Neural cell (in vitro differentiated cells): ENCODE measurements around the gene KHSRP. TPM values are rescaled to one million over a fixed set of nuclear protein-coding genes. Genes with fewer than 3 reads are reported as not detected.

ENCODE experiments used
- H2AFZ ChIP-seq: fragments of 200-600, 300-800 bp; sonication (generic), shearing (Covaris generic); 2 replicates; pipeline ENCODE4 v1.6.0; 2014; ENCODE audit warnings: low read depth, mild to moderate bottlenecking, antibody characterized with exemption, low read length, moderate library complexity
- H3F3A ChIP-seq: fragments of 200-600 bp; shearing (Covaris generic); 2 replicates; pipeline ENCODE4 v1.6.1; 2016; ENCODE audit warnings: mild to moderate bottlenecking, moderate library complexity, mixed read lengths, antibody characterized with exemption, low read length; ENCODE audit not compliant: insufficient read depth, poor library complexity, severe bottlenecking
- H3K27ac ChIP-seq: fragments of 200-600, 300-800 bp; sonication (generic), shearing (Covaris generic); 2 replicates; pipeline ENCODE4 v1.5.1; 2014; ENCODE audit warnings: mild to moderate bottlenecking, low read length, moderate library complexity
- H3K27me3 ChIP-seq: fragments of 300-800, 200-600 bp; sonication (generic), shearing (Covaris generic); 2 replicates; pipeline ENCODE4 v1.6.0; 2014; ENCODE audit warnings: mild to moderate bottlenecking, low read depth, low read length, moderate library complexity; ENCODE audit not compliant: insufficient read depth
- H3K36me3 ChIP-seq: fragments of 300-800, 200-600 bp; sonication (generic), shearing (Covaris generic); 2 replicates; pipeline ENCODE4 v1.5.1; 2014; ENCODE audit warnings: mild to moderate bottlenecking, antibody characterized with exemption, low read length, moderate library complexity; ENCODE audit not compliant: insufficient read depth
- H3K4me2 ChIP-seq: fragments of 300-800, 200-600 bp; sonication (generic), shearing (Covaris generic); 2 replicates; pipeline ENCODE4 v1.6.0; 2014; ENCODE audit warnings: mild to moderate bottlenecking, low read length
- H3K4me3 ChIP-seq: fragments of 300-800, 200-600 bp; sonication (generic), shearing (Covaris generic); 2 replicates; pipeline ENCODE4 v1.5.1; 2014; ENCODE audit warnings: mild to moderate bottlenecking, low read length, moderate library complexity
- H3K79me2 ChIP-seq: fragments of 200-600 bp; shearing (Covaris generic); replicated peaks from 2 replicates; pipeline ENCODE4 v1.6.0; 2014; ENCODE audit warnings: mild to moderate bottlenecking, low read length, moderate library complexity; ENCODE audit not compliant: insufficient read depth
- H3K9ac ChIP-seq: fragments of 300-800, 200-600 bp; sonication (generic), shearing (Covaris generic); 2 replicates; pipeline ENCODE4 v1.6.1; 2016; ENCODE audit warnings: mild to moderate bottlenecking, low read length, mixed read lengths
- H3K9me2 ChIP-seq: fragments of 200-600 bp; shearing (Covaris generic); 2 replicates; pipeline ENCODE4 v1.6.1; 2016; ENCODE audit warnings: mild to moderate bottlenecking, low read length, mixed read lengths; ENCODE audit not compliant: insufficient read depth
- H3K9me3 ChIP-seq: fragments of 200-600, 300-800 bp; sonication (generic), shearing (Covaris generic); 2 replicates; pipeline ENCODE4 v1.6.1; 2016; ENCODE audit warnings: mild to moderate bottlenecking, mixed run types, low read length, moderate library complexity, mixed read lengths
- H4K20me1 ChIP-seq: fragments of 200-600 bp; shearing (Covaris generic); 2 replicates; pipeline ENCODE4 v1.6.1; 2016; ENCODE audit warnings: mild to moderate bottlenecking, mixed run types; ENCODE audit not compliant: insufficient read depth
- EP300 ChIP-seq: fragments of 450-650 bp; conservative IDR thresholded peaks from 2 replicates; pipeline ENCODE4 v1.6.1; 2014; ENCODE audit warnings: antibody characterized with exemption, mild to moderate bottlenecking, moderate library complexity; ENCODE audit not compliant: poor library complexity, severe bottlenecking
- EZH2 ChIP-seq: fragments of 200-600, 300-800 bp; shearing (Covaris generic), sonication (generic); IDR thresholded peaks from 2 replicates; pipeline ENCODE4 v1.6.1; 2014; ENCODE audit warnings: antibody characterized with exemption, low read length, borderline replicate concordance, mild to moderate bottlenecking; ENCODE audit not compliant: insufficient read depth, poor library complexity, severe bottlenecking
- MXI1 ChIP-seq: fragments of 450-650 bp; conservative IDR thresholded peaks from 2 replicates; pipeline ENCODE4 v1.6.1; 2014; ENCODE audit warnings: antibody characterized with exemption, mild to moderate bottlenecking; ENCODE audit not compliant: poor library complexity, severe bottlenecking
- POLR2AphosphoS5 ChIP-seq: IDR thresholded peaks from 2 replicates; pipeline ENCODE4 v1.6.1; 2012
- RAD21 ChIP-seq: fragments of 450-650 bp; conservative IDR thresholded peaks from 2 replicates; pipeline ENCODE4 v1.6.1; 2014; ENCODE audit warnings: antibody characterized with exemption, mild to moderate bottlenecking, moderate library complexity
- SMC3 ChIP-seq: fragments of 450-650 bp; conservative IDR thresholded peaks from 2 replicates; pipeline ENCODE4 v1.6.1; 2014; ENCODE audit warnings: antibody characterized with exemption, mild to moderate bottlenecking, moderate library complexity; ENCODE audit not compliant: poor library complexity
- TAF1 ChIP-seq: IDR thresholded peaks from 2 replicates; pipeline ENCODE4 v1.6.1; 2012; ENCODE audit warnings: low read depth
- polyA plus RNA-seq: library from polyadenylated mRNA; depleted of rRNA; stranded (reverse); fragments of >200 nt; gene quantifications from 2 replicates; pipeline ENCODE4 v1.2.3, GENCODE V29; 2014
- TF ChIP-seq, protein P1 (sequence below): fragments of 450-650 bp; IDR thresholded peaks from 2 replicates; pipeline ENCODE4 v1.5.1; 2014; ENCODE audit warnings: antibody characterized with exemption, mild to moderate bottlenecking, moderate library complexity; ENCODE audit not compliant: poor library complexity, severe bottlenecking
- TF ChIP-seq, protein P2 (sequence below): IDR thresholded peaks from 2 replicates; pipeline ENCODE4 v1.6.1; 2012; ENCODE audit warnings: borderline replicate concordance

Gene KHSRP
- polyA plus RNA-seq, 1 donor from 2014 or later, result 33.3 TPM

DNA sequence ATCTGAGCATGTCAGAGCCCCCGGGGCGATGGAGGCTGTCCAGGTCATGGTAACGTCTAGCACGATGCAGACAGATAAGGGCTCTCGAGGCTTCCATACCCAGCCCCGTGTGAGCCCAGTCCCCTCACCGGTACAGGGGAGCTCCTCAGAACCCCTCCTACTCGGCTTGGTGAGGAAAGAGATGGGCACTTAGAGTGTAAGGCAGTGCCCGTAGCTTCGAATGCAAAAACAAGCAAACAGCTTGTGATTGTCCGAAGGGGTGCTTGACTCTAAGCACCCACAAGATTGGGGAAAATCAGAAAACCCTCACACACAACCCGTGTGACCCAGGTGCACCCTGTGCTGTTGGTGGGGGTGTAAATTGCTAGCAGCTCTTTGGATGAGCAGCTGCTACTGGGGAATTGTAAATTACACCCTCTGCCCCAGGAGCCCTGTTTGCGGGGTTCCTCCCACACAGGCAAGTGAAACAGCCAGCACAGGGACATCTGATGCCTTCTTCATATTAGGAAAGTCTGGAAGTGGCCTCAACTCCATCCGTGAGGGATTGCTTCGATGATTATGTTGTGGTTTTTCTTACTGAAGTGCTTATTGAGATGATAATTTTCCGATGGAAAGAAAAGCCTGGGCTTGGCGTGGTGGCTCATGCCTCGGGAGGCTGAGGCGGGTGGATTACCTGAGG lies 48.0 kb downstream of the KHSRP start:
- H4K20me1 ChIP-seq, result no peaks in the 10 kb centered on the region
- no peaks in the 10 kb centered on the region for H3F3A ChIP-seq
- H3K79me2 ChIP-seq, result no peaks in the 10 kb centered on the region
- no peak overlapping the region for H3K27ac ChIP-seq
- no peak overlapping the region for H2AFZ ChIP-seq
- H3K9ac ChIP-seq, result no peak overlapping the region
- H3K27me3 ChIP-seq, result no peaks in the 10 kb centered on the region
- peaks cover 11% of the 10 kb centered on the region for H3K36me3 ChIP-seq
- H3K9me3 ChIP-seq, result peaks cover 7% of the 10 kb centered on the region
- TF ChIP-seq RAD21 (no peak), TAF1 (no peak), SMC3 (no peak), MXI1 (no peak)
- H3K4me3 ChIP-seq, result no peak overlapping the region
- H3K9me2 ChIP-seq, result no peaks in the 10 kb centered on the region
- no peak overlapping the region for H3K4me2 ChIP-seq

DNA sequence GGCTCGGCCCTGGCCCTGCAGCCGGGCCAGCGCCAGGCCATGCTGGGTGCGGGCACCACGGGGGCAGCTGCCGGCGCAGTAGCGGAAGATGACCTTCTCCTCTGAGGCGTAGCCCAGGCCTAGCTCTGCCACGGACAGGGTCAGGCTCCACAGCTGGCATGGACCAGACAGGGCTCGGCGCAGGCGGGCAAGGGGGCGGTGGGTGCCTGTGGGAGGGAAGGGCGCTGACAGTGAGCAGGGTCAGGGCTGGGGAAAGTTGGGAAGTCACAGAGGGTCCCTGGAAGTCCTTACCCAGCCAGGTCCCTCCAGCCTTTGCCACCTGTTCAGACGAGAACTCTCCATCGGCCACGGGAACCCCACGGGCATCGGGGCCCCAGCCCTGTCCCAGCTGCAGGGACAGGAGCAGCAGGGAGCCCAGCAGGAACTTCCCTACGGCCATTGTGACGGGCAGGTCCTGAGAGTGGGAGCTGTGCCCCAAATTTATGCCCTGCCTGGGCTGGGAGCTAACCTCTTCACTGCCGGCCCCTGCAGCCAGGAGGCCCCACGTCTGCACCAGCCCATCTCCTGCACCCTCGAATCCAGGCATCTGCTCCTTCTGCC lies 49.1 kb downstream of the KHSRP start, which contains the start of gene PSPN:
PSPN (minus strand) TSS at position 523 of the 600 bp plus-strand sequence; CDS start at position 439, 84 bp downstream.
- TF ChIP-seq, protein P1, sequence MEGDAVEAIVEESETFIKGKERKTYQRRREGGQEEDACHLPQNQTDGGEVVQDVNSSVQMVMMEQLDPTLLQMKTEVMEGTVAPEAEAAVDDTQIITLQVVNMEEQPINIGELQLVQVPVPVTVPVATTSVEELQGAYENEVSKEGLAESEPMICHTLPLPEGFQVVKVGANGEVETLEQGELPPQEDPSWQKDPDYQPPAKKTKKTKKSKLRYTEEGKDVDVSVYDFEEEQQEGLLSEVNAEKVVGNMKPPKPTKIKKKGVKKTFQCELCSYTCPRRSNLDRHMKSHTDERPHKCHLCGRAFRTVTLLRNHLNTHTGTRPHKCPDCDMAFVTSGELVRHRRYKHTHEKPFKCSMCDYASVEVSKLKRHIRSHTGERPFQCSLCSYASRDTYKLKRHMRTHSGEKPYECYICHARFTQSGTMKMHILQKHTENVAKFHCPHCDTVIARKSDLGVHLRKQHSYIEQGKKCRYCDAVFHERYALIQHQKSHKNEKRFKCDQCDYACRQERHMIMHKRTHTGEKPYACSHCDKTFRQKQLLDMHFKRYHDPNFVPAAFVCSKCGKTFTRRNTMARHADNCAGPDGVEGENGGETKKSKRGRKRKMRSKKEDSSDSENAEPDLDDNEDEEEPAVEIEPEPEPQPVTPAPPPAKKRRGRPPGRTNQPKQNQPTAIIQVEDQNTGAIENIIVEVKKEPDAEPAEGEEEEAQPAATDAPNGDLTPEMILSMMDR, result no peak
- TF ChIP-seq EP300 (no peak), SMC3 (no peak), POLR2AphosphoS5 (no peak), RAD21 (no peak), TAF1 (no peak), EZH2 (no peak), MXI1 (no peak)
- TF ChIP-seq, protein P2, sequence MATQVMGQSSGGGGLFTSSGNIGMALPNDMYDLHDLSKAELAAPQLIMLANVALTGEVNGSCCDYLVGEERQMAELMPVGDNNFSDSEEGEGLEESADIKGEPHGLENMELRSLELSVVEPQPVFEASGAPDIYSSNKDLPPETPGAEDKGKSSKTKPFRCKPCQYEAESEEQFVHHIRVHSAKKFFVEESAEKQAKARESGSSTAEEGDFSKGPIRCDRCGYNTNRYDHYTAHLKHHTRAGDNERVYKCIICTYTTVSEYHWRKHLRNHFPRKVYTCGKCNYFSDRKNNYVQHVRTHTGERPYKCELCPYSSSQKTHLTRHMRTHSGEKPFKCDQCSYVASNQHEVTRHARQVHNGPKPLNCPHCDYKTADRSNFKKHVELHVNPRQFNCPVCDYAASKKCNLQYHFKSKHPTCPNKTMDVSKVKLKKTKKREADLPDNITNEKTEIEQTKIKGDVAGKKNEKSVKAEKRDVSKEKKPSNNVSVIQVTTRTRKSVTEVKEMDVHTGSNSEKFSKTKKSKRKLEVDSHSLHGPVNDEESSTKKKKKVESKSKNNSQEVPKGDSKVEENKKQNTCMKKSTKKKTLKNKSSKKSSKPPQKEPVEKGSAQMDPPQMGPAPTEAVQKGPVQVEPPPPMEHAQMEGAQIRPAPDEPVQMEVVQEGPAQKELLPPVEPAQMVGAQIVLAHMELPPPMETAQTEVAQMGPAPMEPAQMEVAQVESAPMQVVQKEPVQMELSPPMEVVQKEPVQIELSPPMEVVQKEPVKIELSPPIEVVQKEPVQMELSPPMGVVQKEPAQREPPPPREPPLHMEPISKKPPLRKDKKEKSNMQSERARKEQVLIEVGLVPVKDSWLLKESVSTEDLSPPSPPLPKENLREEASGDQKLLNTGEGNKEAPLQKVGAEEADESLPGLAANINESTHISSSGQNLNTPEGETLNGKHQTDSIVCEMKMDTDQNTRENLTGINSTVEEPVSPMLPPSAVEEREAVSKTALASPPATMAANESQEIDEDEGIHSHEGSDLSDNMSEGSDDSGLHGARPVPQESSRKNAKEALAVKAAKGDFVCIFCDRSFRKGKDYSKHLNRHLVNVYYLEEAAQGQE, result no peak
- Histone ChIP-seq H3K9me3 (peaks cover 7% of the 10 kb centered on the region), H3K79me2 (no peaks in the 10 kb centered on the region), H3K4me2 (no peak within 1 kb of the TSS), H4K20me1 (no peaks in the 10 kb centered on the region), H3K4me3 (no peak within 1 kb of the TSS), H3K27me3 (no peaks in the 10 kb centered on the region), H2AFZ (no peak within 1 kb of the TSS), H3K27ac (no peak within 1 kb of the TSS), H3K9me2 (no peaks in the 10 kb centered on the region), H3K9ac (no peak within 1 kb of the TSS), H3F3A (no peaks in the 10 kb centered on the region), H3K36me3 (peaks cover 11% of the 10 kb centered on the region)
